Measurements from ENCODE around the gene BRIP1. TPM values are rescaled to one million over a fixed set of nuclear protein-coding genes. Genes with fewer than 3 reads are reported as not detected.

The BRIP1 gene
- total RNA-seq, 1 experiment from 2014 or later, result 20.2 TPM

DNA sequence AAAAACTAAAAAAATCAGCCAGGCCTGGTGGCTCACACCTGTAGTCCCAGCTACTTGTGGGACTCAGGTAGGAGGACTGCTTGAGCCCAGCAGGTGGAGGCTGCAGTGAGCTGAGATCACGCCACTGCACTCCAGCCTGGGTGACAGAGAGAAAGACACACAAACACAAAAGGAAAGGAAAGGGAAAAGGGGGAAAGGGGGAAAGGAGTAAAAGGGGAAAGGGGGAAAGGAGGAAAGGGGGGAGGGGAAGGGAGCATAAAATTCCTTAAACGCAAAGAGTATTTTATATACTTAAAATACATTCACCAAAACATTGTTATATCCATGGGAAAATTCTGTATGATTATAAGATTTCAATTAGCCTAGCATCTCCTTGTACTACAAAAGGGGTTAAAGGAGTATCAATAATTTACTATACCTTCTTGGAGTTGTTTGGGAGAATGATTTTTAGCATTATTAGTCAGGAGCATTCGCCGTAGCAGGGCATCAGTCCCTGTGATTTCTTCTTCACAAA, 17.3 kb upstream of the BRIP1 start:
- no peaks in the 10 kb centered on the region for H3K79me2 ChIP-seq (ENCODE audit: insufficient read depth, low read length)
- Mint-ChIP-seq H3K27me3 (ENCODE audit: low read depth) (no peaks in the 10 kb centered on the region), H3K27ac (no peak overlapping the region; a peak in 2 of 7 replicates), H3K4me3 (no peak overlapping the region), H3K9me3 (no peaks in the 10 kb centered on the region), H3K4me1 (no peaks in the 10 kb centered on the region), H3K36me3 (ENCODE audit: insufficient read depth in 1 of 3, low read depth in 3 of 3) (peaks cover 0 to 35% (median 34%) of the 10 kb centered on the region in 3 experiments; a peak in 6 of 7 replicates)
- H3K27me3 ChIP-seq (ENCODE audit: insufficient read depth, low read length), result no peaks in the 10 kb centered on the region
- H3K4me2 ChIP-seq (ENCODE audit: insufficient read depth, insufficient read length, low read length), result no peak overlapping the region
- H4K8ac ChIP-seq (replicated peaks; ENCODE audit: insufficient read length, low read depth, low read length), result no peak overlapping the region
- no peaks in the 10 kb centered on the region for H4K20me1 ChIP-seq (ENCODE audit: control insufficient read depth, insufficient read depth, insufficient read length)
- H2BK120ac ChIP-seq (ENCODE audit: low read depth, low read length, poor library complexity, severe bottlenecking), result no peak overlapping the region
- H2BK20ac ChIP-seq (ENCODE audit: low read depth, low read length, poor library complexity, severe bottlenecking), result no peak overlapping the region
- H2BK5ac ChIP-seq (ENCODE audit: insufficient read length, low read length), result no peak overlapping the region
- H3K4me1 ChIP-seq (ENCODE audit: insufficient read depth, low read length), result no peaks in the 10 kb centered on the region
- H3K79me1 ChIP-seq (ENCODE audit: insufficient read depth, low read depth, low read length, poor library complexity, severe bottlenecking), result no peaks in the 10 kb centered on the region
- H2BK12ac ChIP-seq (ENCODE audit: insufficient read length, low read depth, low read length), result no peak overlapping the region
- H3K23me2 ChIP-seq (ENCODE audit: insufficient read length, low read depth, low read length, poor library complexity, severe bottlenecking), result no peaks in the 10 kb centered on the region
- no CpG with 5 or more reads among the region's 4 CpGs for WGBS (ENCODE audit: extremely low coverage, insufficient read length, low lambda C conversion rate)
- H4K5ac ChIP-seq (ENCODE audit: insufficient read length, low read depth, low read length), result no peak overlapping the region
- DNase-seq, result no peak
- H3K9me3 ChIP-seq (ENCODE audit: control insufficient read depth, low read depth, low read length), result no peaks in the 10 kb centered on the region
- TF ChIP-seq, protein P1, sequence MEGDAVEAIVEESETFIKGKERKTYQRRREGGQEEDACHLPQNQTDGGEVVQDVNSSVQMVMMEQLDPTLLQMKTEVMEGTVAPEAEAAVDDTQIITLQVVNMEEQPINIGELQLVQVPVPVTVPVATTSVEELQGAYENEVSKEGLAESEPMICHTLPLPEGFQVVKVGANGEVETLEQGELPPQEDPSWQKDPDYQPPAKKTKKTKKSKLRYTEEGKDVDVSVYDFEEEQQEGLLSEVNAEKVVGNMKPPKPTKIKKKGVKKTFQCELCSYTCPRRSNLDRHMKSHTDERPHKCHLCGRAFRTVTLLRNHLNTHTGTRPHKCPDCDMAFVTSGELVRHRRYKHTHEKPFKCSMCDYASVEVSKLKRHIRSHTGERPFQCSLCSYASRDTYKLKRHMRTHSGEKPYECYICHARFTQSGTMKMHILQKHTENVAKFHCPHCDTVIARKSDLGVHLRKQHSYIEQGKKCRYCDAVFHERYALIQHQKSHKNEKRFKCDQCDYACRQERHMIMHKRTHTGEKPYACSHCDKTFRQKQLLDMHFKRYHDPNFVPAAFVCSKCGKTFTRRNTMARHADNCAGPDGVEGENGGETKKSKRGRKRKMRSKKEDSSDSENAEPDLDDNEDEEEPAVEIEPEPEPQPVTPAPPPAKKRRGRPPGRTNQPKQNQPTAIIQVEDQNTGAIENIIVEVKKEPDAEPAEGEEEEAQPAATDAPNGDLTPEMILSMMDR (conservative IDR thresholded peaks at IDR 0.05), result no peak
- H3K18ac ChIP-seq (ENCODE audit: insufficient read length, low read depth, low read length), result no peak overlapping the region
- H3K56ac ChIP-seq (ENCODE audit: insufficient read length, low read depth, low read length), result no peak overlapping the region
- no peak overlapping the region for H3K14ac ChIP-seq (ENCODE audit: insufficient read depth, low read length)
- H3K9ac ChIP-seq (ENCODE audit: extremely low read depth, insufficient read length, low read length), result no peak overlapping the region
- no peak overlapping the region for H4K91ac ChIP-seq (ENCODE audit: insufficient read length, low read depth, low read length)
- no peak overlapping the region for H2BK15ac ChIP-seq (ENCODE audit: low read depth, low read length)
- no peak overlapping the region for H2AFZ ChIP-seq (ENCODE audit: low read length)
- H3K23ac ChIP-seq (ENCODE audit: insufficient read length, low read depth, low read length), result no peak overlapping the region
- no peak overlapping the region for H3T11ph ChIP-seq (ENCODE audit: low read length)
- H3K4ac ChIP-seq (ENCODE audit: low read depth, low read length), result no peak overlapping the region
- no peak overlapping the region for H2AK5ac ChIP-seq (ENCODE audit: insufficient read length, low read length)
- no peak overlapping the region for H3K27ac ChIP-seq (ENCODE audit: insufficient read length, low read depth, low read length)
